GM23248 (cell line): ENCODE results near the gene SLC38A5.

Source experiments
- EZH2 ChIP-seq: fragments of 200-600 bp; sonication (generic); IDR thresholded peaks from 2 replicates; pipeline ENCODE4 v1.6.1; 2018; ENCODE audit warnings: antibody characterized with exemption, mild to moderate bottlenecking; ENCODE audit not compliant: insufficient read depth, poor library complexity, severe bottlenecking
- EZH2phosphoT487 ChIP-seq: fragments of 200-600 bp; sonication (generic); IDR thresholded peaks from 2 replicates; pipeline ENCODE4 v1.6.1; 2018; ENCODE audit warnings: antibody characterized with exemption, moderate library complexity, mild to moderate bottlenecking, low read depth; ENCODE audit not compliant: insufficient read depth

GRCh38 chrX:48509245-48509590, 39.2 kb upstream of the SLC38A5 start:
- TF ChIP-seq EZH2 (no peak), EZH2phosphoT487 (no peak)
